GM12878 (cell line): Measurements from ENCODE around the gene PSIP1. TPM values are rescaled to one million over a fixed set of nuclear protein-coding genes. Genes with fewer than 3 reads are reported as not detected.

Experiments used
- ATAC-seq: fragments of 200-7000 bp; cut with Tn5 transposase; 3 replicates; pipeline ENCODE4 v1.9.1; 2020; ENCODE audit warnings: mild to moderate bottlenecking, moderate library complexity
- BruUV-seq: library from RNA; stranded (reverse); fragments of 400-500 nt; replicated peaks from 2 replicates; lab custom pipeline; 2021; lab: Mats Ljungman, UMichigan
- CTCF ChIA-PET: fragments of 300-600 bp; sonication (Branson Sonifier 250); formaldehyde crosslinking; extraction: SDS; loops from one replicate; lab custom pipeline; 2021; ENCODE audit warnings: inconsistent platforms; lab: Yijun Ruan, JAX
- POLR2A ChIA-PET: fragments of 350-600 bp; formaldehyde crosslinking; extraction: SDS; loops from one replicate; lab custom pipeline; 2021; ENCODE audit warnings: inconsistent platforms; lab: Charles Lee
- RAD21 ChIA-PET: fragments of 300-600 bp; sonication (Branson Sonifier 250); formaldehyde crosslinking; loops from one replicate; lab custom pipeline; 2023; ENCODE audit warnings: antibody characterized with exemption; ENCODE audit not compliant: unreplicated experiment; lab: Charles Lee
- SMC1A ChIA-PET: fragments of 300-600 bp; sonication (Branson Sonifier 250); formaldehyde crosslinking; loops from one replicate; lab custom pipeline; 2023; ENCODE audit not compliant: unreplicated experiment, uncharacterized antibody; lab: Charles Lee
- DNase-seq: peaks from one replicate; pipeline ENCODE4 v3.0.0-alpha.2; 2011; ENCODE audit warnings: low read depth, low spot score
- FAIRE-seq: peaks from 3 replicates; lab custom pipeline; 2011; peaks lifted over from hg19 to GRCh38; lab: Jason Lieb, UNC
- H2AFZ ChIP-seq: 2 replicates; pipeline ENCODE4 v1.6.0; 2011; ENCODE audit warnings: low read depth, low read length, control low read depth; ENCODE audit not compliant: control insufficient read depth
- H3K27ac ChIP-seq: 2 replicates; pipeline ENCODE4 v1.5.1; 2011; ENCODE audit warnings: control low read depth; ENCODE audit not compliant: control insufficient read depth, insufficient read depth
- H3K27me3 ChIP-seq, 2 experiments: replicated peaks in 1 of 2; 2 replicates each; pipeline versions ENCODE4 v1.6.0 to v1.6.1; 2011; ENCODE audit warnings: low read length in 1 of 2; ENCODE audit not compliant: control insufficient read depth in 2 of 2, insufficient read depth in 2 of 2
- H3K36me3 ChIP-seq, 2 experiments: 2 replicates each; pipeline ENCODE4 v1.5.1; 2011; ENCODE audit warnings: low read length in 1 of 2; ENCODE audit not compliant: control insufficient read depth in 2 of 2, insufficient read depth in 2 of 2
- H3K4me1 ChIP-seq: 2 replicates; pipeline ENCODE4 v1.6.1; 2011; ENCODE audit warnings: mild to moderate bottlenecking, low read length, moderate library complexity, mixed read lengths; ENCODE audit not compliant: control insufficient read depth, insufficient read depth
- H3K4me2 ChIP-seq: 2 replicates; pipeline ENCODE4 v1.6.0; 2011; ENCODE audit warnings: control low read depth; ENCODE audit not compliant: control insufficient read depth, insufficient read depth
- H3K4me3 ChIP-seq: fragments of 200-600 bp; sonication (generic); 2 replicates; pipeline ENCODE4 v1.5.1; 2016
- H3K79me2 ChIP-seq: 2 replicates; pipeline ENCODE4 v1.6.0; 2011; ENCODE audit warnings: low read length; ENCODE audit not compliant: control insufficient read depth, insufficient read depth
- H3K9ac ChIP-seq: 2 replicates; pipeline ENCODE4 v1.8.0; 2011; ENCODE audit warnings: low read length, control low read depth, mixed read lengths; ENCODE audit not compliant: control insufficient read depth, insufficient read depth
- H3K9me3 ChIP-seq: replicated peaks from 3 replicates; pipeline ENCODE4 v1.5.1; 2011; ENCODE audit warnings: mild to moderate bottlenecking, low read length; ENCODE audit not compliant: control insufficient read depth, insufficient read depth
- H4K20me1 ChIP-seq: 2 replicates; pipeline ENCODE4 v1.6.0; 2011; ENCODE audit not compliant: control insufficient read depth, insufficient read depth
- ATF7 ChIP-seq: fragments of 450-650 bp; IDR thresholded peaks from 2 replicates; pipeline ENCODE4 v1.6.1; 2016; ENCODE audit warnings: low read depth, mild to moderate bottlenecking
- CBFB ChIP-seq: IDR thresholded peaks from 2 replicates; pipeline ENCODE4 v1.6.1; 2016; ENCODE audit warnings: antibody characterized with exemption, low read depth
- CREM ChIP-seq: IDR thresholded peaks from 2 replicates; pipeline ENCODE4 v1.6.1; 2014; ENCODE audit warnings: antibody characterized with exemption, low read depth
- EED ChIP-seq: sonication (generic); IDR thresholded peaks from 2 replicates; pipeline ENCODE4 v1.6.1; 2016; ENCODE audit warnings: antibody characterized with exemption, low read depth
- EP300 ChIP-seq, 2 experiments: fragments of 150-350 bp in 1 of 2; IDR thresholded peaks; 2 replicates each; pipeline ENCODE4 v1.6.1; 2011 to 2012; ENCODE audit warnings: low read depth in 2 of 2, low read length in 2 of 2, borderline replicate concordance in 1 of 2, improper control_type of control experiment in 1 of 2, inconsistent platforms in 1 of 2; ENCODE audit not compliant: control insufficient read depth in 1 of 2
- GATAD2B ChIP-seq: fragments of 450-650 bp; conservative IDR thresholded peaks from 2 replicates; pipeline ENCODE4 v1.6.1; 2017; ENCODE audit warnings: low read depth, mild to moderate bottlenecking, moderate library complexity
- IKZF1 ChIP-seq: fragments of 450-650 bp; conservative IDR thresholded peaks from 2 replicates; pipeline ENCODE4 v1.6.1; 2017; ENCODE audit warnings: antibody characterized with exemption, mild to moderate bottlenecking
- IKZF2 ChIP-seq, 2 experiments: fragments of 450-650 bp; IDR thresholded peaks; 2 replicates each; pipeline ENCODE4 v1.6.1; 2017; ENCODE audit warnings: mild to moderate bottlenecking in 2 of 2, moderate library complexity in 2 of 2
- JUNB ChIP-seq: IDR thresholded peaks from 2 replicates; pipeline ENCODE4 v1.6.1; 2016; ENCODE audit warnings: antibody characterized with exemption, mild to moderate bottlenecking
- MTA2 ChIP-seq: fragments of 450-650 bp; IDR thresholded peaks from 2 replicates; pipeline ENCODE4 v1.6.1; 2016; ENCODE audit warnings: low read depth, mild to moderate bottlenecking, moderate library complexity
- PKNOX1 ChIP-seq: fragments of 450-650 bp; IDR thresholded peaks from 2 replicates; pipeline ENCODE4 v1.6.1; 2016; ENCODE audit warnings: mild to moderate bottlenecking
- RUNX3 ChIP-seq: IDR thresholded peaks from 2 replicates; pipeline ENCODE4 v1.6.1; 2012; ENCODE audit warnings: low read length, inconsistent platforms
- TCF7 ChIP-seq: IDR thresholded peaks from 2 replicates; pipeline ENCODE4 v1.6.1; 2014; ENCODE audit warnings: antibody characterized with exemption, borderline replicate concordance
- WGBS: methylation state at CpG from one replicate; pipeline ENCODE4 v1.1.6; 2016; ENCODE audit warnings: low lambda C conversion rate; ENCODE audit not compliant: insufficient replicate concordance, insufficient coverage; ENCODE audit errors: missing lambda C conversion rate; 5-methylcytosine and 5-hydroxymethylcytosine counted together
- in situ Hi-C: fragments of 300-500 bp; cut with MboI; formaldehyde crosslinking; loops from 9 replicates; pipeline ENCODE4 v1.14.3; 2018; ENCODE audit warnings: mixed read lengths
- intact Hi-C: fragments of 100-400 bp; cut with micrococcal nuclease; formaldehyde crosslinking; loops from one replicate; pipeline ENCODE4 v1.14.2; 2022; ENCODE audit not compliant: unreplicated experiment
- polyA plus RNA-seq, 11 experiments: library from polyadenylated mRNA; depleted of rRNA in 4 of 11; unstranded in 6 of 11; stranded (reverse) in 5 of 11; fragments of >200 nt; fragmentation: Nextera tagmentation in 4 of 11; fragmentation: Illumina TruSeq in 1 of 11; extraction: Ambion mirVana in 4 of 11; extraction: Trizol in 1 of 11; gene quantifications; 1 replicate in 1 of 11; 2 replicates in 10 of 11; pipeline versions ENCODE4 v1.2.1 to v1.2.3, GENCODE V29; 2011 to 2016; ENCODE audit warnings: inconsistent platforms in 2 of 11, missing spikeins in 2 of 11, low read depth in 1 of 11
- total RNA-seq, 4 experiments: library from RNA; depleted of rRNA in 3 of 4; stranded (reverse); fragments of >200 nt in 3 of 4; fragmentation: Illumina TruSeq in 1 of 4; extraction: Trizol in 1 of 4; gene quantifications; 2 replicates each; pipeline versions ENCODE4 v1.2.1 to v1.2.3, GENCODE V29; 2013 to 2021
- TF ChIP-seq, protein P1 (sequence below): fragments of 450-650 bp; IDR thresholded peaks from 2 replicates; pipeline ENCODE4 v1.6.1; 2017; ENCODE audit warnings: low read depth, mild to moderate bottlenecking, moderate library complexity

Gene PSIP1
- total and polyA plus RNA-seq, 10 of the 15 experiments (the other 5 are each of a cell fraction or from before 2014, with no cell fraction given): 75.5 to 299 (median 173) TPM

GRCh38 chr9:15512204-15512603, 1.4 kb upstream of the PSIP1 start:
- intact Hi-C loops (no loop called here), in situ Hi-C loops (no loop called here)
- Histone ChIP-seq H3K9ac (peak overlapping the region; percentile 51), H3K79me2 (peaks cover 36% of the 10 kb centered on the region), H3K27ac (peak overlapping the region; percentile 99), H3K9me3 (no peaks in the 10 kb centered on the region), H3K4me3 (peak overlapping the region; percentile 33; the same call in 1 of the 2 replicates), H2AFZ (peak overlapping the region; percentile 61), H3K27me3 (no peaks in the 10 kb centered on the region), H3K4me1 (peaks cover 13% of the 10 kb centered on the region), H4K20me1 (no peaks in the 10 kb centered on the region), H3K4me2 (peak overlapping the region; percentile 26), H3K36me3 (0 out of 4 replicates have a peak, but pooled peaks cover 0 to 2% of the 10 kb centered on the region in 2 experiments)
- FAIRE-seq (no peak), DNase-seq (no peak), ATAC-seq (peak; percentile 5)
- 44% methylated on average over 1 of the region's 1 CpG for WGBS
- BruUV-seq: no TSS peak
- CTCF ChIA-PET: interaction anchor here (1.0 to 7.1 kb wide), 11 partner anchors 10 to 287 kb away, joined by 3 to 133 read pairs (median 8); partner anchors contain the start of gene CCDC171
- TF ChIP-seq ATF7 (peak; percentile 48; the same call in 1 of the 2 replicates), GATAD2B (no peak), PKNOX1 (0 out of 2 replicates have a peak, but pooled peaks have one; percentile 14), MTA2 (peak; percentile 60; the same call in 1 of the 2 replicates), CREM (peak; percentile 17; the same call in 1 of the 2 replicates), EED (peak; percentile 45), RUNX3 (peak; percentile 30; the same call in 1 of the 2 replicates), IKZF1 (peak; percentile 51; the same call in 1 of the 2 replicates), IKZF2 (IDR thresholded peaks at IDR 0.05) (peak; percentile 66 to 72; a peak in 3 of 4 replicates), JUNB (peak; percentile 79), TCF7 (no peak), EP300 (IDR thresholded peaks at IDR 0.05; ENCODE audit: borderline replicate concordance in 1 of 2, control insufficient read depth in 1 of 2, low read depth in 2 of 2, low read length in 2 of 2) (peak in 1 of 2 experiments; percentile 51; a peak in 1 of 4 replicates), CBFB (no peak)
- TF ChIP-seq, protein P1, sequence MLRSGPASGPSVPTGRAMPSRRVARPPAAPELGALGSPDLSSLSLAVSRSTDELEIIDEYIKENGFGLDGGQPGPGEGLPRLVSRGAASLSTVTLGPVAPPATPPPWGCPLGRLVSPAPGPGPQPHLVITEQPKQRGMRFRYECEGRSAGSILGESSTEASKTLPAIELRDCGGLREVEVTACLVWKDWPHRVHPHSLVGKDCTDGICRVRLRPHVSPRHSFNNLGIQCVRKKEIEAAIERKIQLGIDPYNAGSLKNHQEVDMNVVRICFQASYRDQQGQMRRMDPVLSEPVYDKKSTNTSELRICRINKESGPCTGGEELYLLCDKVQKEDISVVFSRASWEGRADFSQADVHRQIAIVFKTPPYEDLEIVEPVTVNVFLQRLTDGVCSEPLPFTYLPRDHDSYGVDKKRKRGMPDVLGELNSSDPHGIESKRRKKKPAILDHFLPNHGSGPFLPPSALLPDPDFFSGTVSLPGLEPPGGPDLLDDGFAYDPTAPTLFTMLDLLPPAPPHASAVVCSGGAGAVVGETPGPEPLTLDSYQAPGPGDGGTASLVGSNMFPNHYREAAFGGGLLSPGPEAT: 0 out of 2 replicates have a peak, but pooled peaks have one; percentile 45
- POLR2A ChIA-PET: interaction anchor here (0.6 to 4.5 kb wide), 10 partner anchors 10 to 205 kb away, joined by 3 to 70 read pairs (median 4); partner anchors contain the start of genes SNAPC3 and TTC39B
- SMC1A ChIA-PET: interaction anchor here (0.8 to 7.2 kb wide), 11 partner anchors 13 to 299 kb away, joined by 3 to 163 read pairs (median 4); partner anchors contain the start of gene SNAPC3
- RAD21 ChIA-PET: interaction anchor here (0.6 to 5.5 kb wide), 10 partner anchors 12 to 88 kb away, joined by 3 to 106 read pairs (median 7); partner anchors contain the start of gene CCDC171
